Skeletal muscle tissue (tissue), 4 donors: ENCODE results near the gene SERPINI2. TPM values are rescaled to one million over a fixed set of nuclear protein-coding genes. Genes with fewer than 3 reads are reported as not detected.

ENCODE experiments used
- H3K27ac ChIP-seq: one replicate; pipeline ENCODE4 v1.7.0; 2013; ENCODE audit warnings: mild to moderate bottlenecking, low read depth, low read length, inconsistent platforms
- H3K27me3 ChIP-seq, 3 donors: one replicate each; pipeline ENCODE4 v1.7.0; 2013; ENCODE audit warnings: low read length in 3 of 3; ENCODE audit not compliant: control insufficient read depth in 3 of 3, insufficient read depth in 3 of 3
- H3K36me3 ChIP-seq, 3 donors: one replicate each; pipeline ENCODE4 v1.7.0; 2013; ENCODE audit warnings: low read length in 3 of 3; ENCODE audit not compliant: control insufficient read depth in 3 of 3, insufficient read depth in 3 of 3
- H3K4me1 ChIP-seq, 3 donors: one replicate each; pipeline ENCODE4 v1.7.0; 2013; ENCODE audit warnings: low read length in 3 of 3, mild to moderate bottlenecking in 3 of 3; ENCODE audit not compliant: control insufficient read depth in 3 of 3, insufficient read depth in 3 of 3
- H3K4me3 ChIP-seq, 3 donors: one replicate each; pipeline ENCODE4 v1.7.0; 2013; ENCODE audit warnings: low read length in 3 of 3
- H3K9ac ChIP-seq, 3 donors: one replicate each; pipeline ENCODE4 v1.7.0; 2013; ENCODE audit warnings: low read length in 3 of 3, mild to moderate bottlenecking in 3 of 3, moderate library complexity in 2 of 3, low read depth in 1 of 3
- H3K9me3 ChIP-seq, 3 donors: one replicate each; pipeline ENCODE4 v1.7.0; 2013; ENCODE audit warnings: low read length in 3 of 3; ENCODE audit not compliant: control insufficient read depth in 3 of 3
- total RNA-seq: library from RNA; depleted of rRNA; stranded (reverse); fragments of >200 nt; gene quantifications from one replicate; pipeline ENCODE4 v1.2.3, GENCODE V29; 2014
- donor health status: Osteomylitis.

Gene SERPINI2
- total RNA-seq, 1 donor from 2014 or later = not detected

GRCh38 chr3:167487556-167487955, 13.7 kb upstream of the SERPINI2 start:
- Histone ChIP-seq H3K27me3 (no peaks in the 10 kb centered on the region), H3K9me3 (no peaks in the 10 kb centered on the region), H3K4me1 (no peaks in the 10 kb centered on the region), H3K4me3 (no peak overlapping the region), H3K9ac (no peak overlapping the region), H3K36me3 (no peaks in the 10 kb centered on the region), H3K27ac (no peak overlapping the region)

GRCh38 chr3:167484551-167484950, 10.7 kb upstream of the SERPINI2 start:
- Histone ChIP-seq H3K27ac (no peak overlapping the region), H3K9me3 (no peaks in the 10 kb centered on the region), H3K4me3 (no peak overlapping the region), H3K36me3 (no peaks in the 10 kb centered on the region), H3K27me3 (no peaks in the 10 kb centered on the region), H3K9ac (no peak overlapping the region), H3K4me1 (no peaks in the 10 kb centered on the region)

- H3K9ac ChIP-seq = no peak overlapping the region
- H3K36me3 ChIP-seq = no peaks in the 10 kb centered on the region
- H3K27me3 ChIP-seq = no peaks in the 10 kb centered on the region
- H3K4me3 ChIP-seq = no peak overlapping the region
- H3K4me1 ChIP-seq = no peaks in the 10 kb centered on the region
- H3K27ac ChIP-seq = no peak overlapping the region
- H3K9me3 ChIP-seq = no peaks in the 10 kb centered on the region
Observed at GRCh38 chr3:167483708-167484475, 10.1 kb upstream of the SERPINI2 start.

GRCh38 chr3:167481164-167481563, 7.3 kb upstream of the SERPINI2 start:
- Histone ChIP-seq H3K27me3 (no peaks in the 10 kb centered on the region), H3K9me3 (no peaks in the 10 kb centered on the region), H3K27ac (no peak overlapping the region), H3K36me3 (no peaks in the 10 kb centered on the region), H3K4me3 (no peak overlapping the region), H3K9ac (no peak overlapping the region), H3K4me1 (no peaks in the 10 kb centered on the region)

GRCh38 chr3:167480748-167481147, 6.9 kb upstream of the SERPINI2 start:
- H3K27me3 ChIP-seq = no peaks in the 10 kb centered on the region
- H3K4me1 ChIP-seq = no peaks in the 10 kb centered on the region
- no peaks in the 10 kb centered on the region for H3K36me3 ChIP-seq
- no peaks in the 10 kb centered on the region for H3K9me3 ChIP-seq
- no peak overlapping the region for H3K4me3 ChIP-seq
- H3K27ac ChIP-seq = no peak overlapping the region
- no peak overlapping the region for H3K9ac ChIP-seq

- H3K36me3 ChIP-seq = no peaks in the 10 kb centered on the region
- no peaks in the 10 kb centered on the region for H3K9me3 ChIP-seq
- H3K27me3 ChIP-seq = no peaks in the 10 kb centered on the region
Observed at GRCh38 chr3:167469381-167469780, 4.5 kb downstream of the SERPINI2 start.

GRCh38 chr3:167467848-167468611, 5.8 kb downstream of the SERPINI2 start:
- Histone ChIP-seq H3K27me3 (no peaks in the 10 kb centered on the region), H3K36me3 (no peaks in the 10 kb centered on the region), H3K9ac (no peak overlapping the region), H3K27ac (no peak overlapping the region), H3K9me3 (no peaks in the 10 kb centered on the region), H3K4me1 (no peaks in the 10 kb centered on the region), H3K4me3 (no peak overlapping the region)

More at GRCh38 chr3:167469381-167469780, 4.5 kb downstream of the SERPINI2 start:
- Histone ChIP-seq H3K9ac (no peak overlapping the region), H3K27ac (no peak overlapping the region), H3K4me1 (no peaks in the 10 kb centered on the region), H3K4me3 (no peak overlapping the region)

GRCh38 chr3:167466966-167467365, 6.9 kb downstream of the SERPINI2 start:
- Histone ChIP-seq H3K4me3 (no peak overlapping the region), H3K4me1 (no peaks in the 10 kb centered on the region), H3K9me3 (no peaks in the 10 kb centered on the region), H3K36me3 (no peaks in the 10 kb centered on the region), H3K27ac (no peak overlapping the region), H3K27me3 (no peaks in the 10 kb centered on the region), H3K9ac (no peak overlapping the region)

GRCh38 chr3:167456157-167456799, 17.6 kb downstream of the SERPINI2 start:
- no peak overlapping the region for H3K9ac ChIP-seq
- no peaks in the 10 kb centered on the region for H3K27me3 ChIP-seq
- H3K9me3 ChIP-seq = no peaks in the 10 kb centered on the region
- H3K4me1 ChIP-seq = no peaks in the 10 kb centered on the region
- H3K4me3 ChIP-seq = no peak overlapping the region
- no peak overlapping the region for H3K27ac ChIP-seq
- no peaks in the 10 kb centered on the region for H3K36me3 ChIP-seq

- no peaks in the 10 kb centered on the region for H3K4me1 ChIP-seq
- H3K9me3 ChIP-seq = no peaks in the 10 kb centered on the region
- H3K36me3 ChIP-seq = no peaks in the 10 kb centered on the region
Observed at GRCh38 chr3:167453815-167454214, 20.0 kb downstream of the SERPINI2 start.

More at GRCh38 chr3:167453815-167454214, 20.0 kb downstream of the SERPINI2 start:
- Histone ChIP-seq H3K4me3 (no peak overlapping the region), H3K9ac (no peak overlapping the region), H3K27ac (no peak overlapping the region), H3K27me3 (no peaks in the 10 kb centered on the region)
